HCT116 (cell line): ENCODE data around the gene FCSK. TPM values are rescaled to one million over a fixed set of nuclear protein-coding genes. Genes with fewer than 3 reads are reported as not detected.

Experiments used
- ATAC-seq: fragments of 200-7000 bp; cut with Tn5 transposase; 2 replicates; pipeline ENCODE4 v1.9.1; 2020; ENCODE audit warnings: mild to moderate bottlenecking, moderate library complexity
- BruUV-seq: library from RNA; stranded (reverse); fragments of 400-500 nt; replicated peaks from 2 replicates; lab custom pipeline; 2021; lab: Mats Ljungman, UMichigan
- CTCF ChIA-PET: fragments of 300-600 bp; sonication (Branson Sonifier 250); formaldehyde crosslinking; loops from one replicate; lab custom pipeline; 2021; ENCODE audit warnings: antibody characterized with exemption; lab: Charles Lee
- POLR2A ChIA-PET: fragments of 300-600, 350-600 bp; sonication (Branson Sonifier 250); formaldehyde crosslinking; loops from one replicate; lab custom pipeline; 2021; ENCODE audit warnings: antibody characterized with exemption; lab: Charles Lee
- RAD21 ChIA-PET, 2 experiments: fragments of 300-600 bp; sonication (Branson Sonifier 250); formaldehyde crosslinking; loops; one replicate each; lab custom pipeline; 2023; ENCODE audit warnings: low total read pairs in 2 of 2; ENCODE audit not compliant: uncharacterized antibody in 2 of 2, unreplicated experiment in 2 of 2, low non-redundant PET in 1 of 2; lab: Charles Lee
- DNase-seq: peaks from one replicate; pipeline ENCODE4 v3.0.0-alpha.2; 2010; ENCODE audit warnings: low read depth, low spot score
- H2AFZ ChIP-seq: fragments of 200-600 bp; shearing (Covaris generic), sonication (generic); 2 replicates; pipeline ENCODE4 v1.6.1; 2017; ENCODE audit warnings: low read depth, mixed run types, mixed read lengths, antibody characterized with exemption, low read length; ENCODE audit not compliant: poor library complexity, severe bottlenecking
- H3K27ac ChIP-seq: 2 replicates; pipeline ENCODE4 v1.5.1; 2012; ENCODE audit warnings: low read depth, low read length
- H3K27me3 ChIP-seq: fragments of 200-600 bp; sonication (generic); 2 replicates; pipeline ENCODE4 v1.6.1; 2016; ENCODE audit warnings: mixed run types, low read length, mixed read lengths; ENCODE audit not compliant: insufficient read depth
- H3K36me3 ChIP-seq, 2 experiments: fragments of 200-500 bp in 1 of 2; fragments of 200-600 bp in 1 of 2; sonication (Bioruptor generic) in 1 of 2; sonication (generic) in 1 of 2; 2 replicates each; pipeline versions ENCODE4 v1.5.1 to v1.6.1; 2014 to 2016; ENCODE audit warnings: low read length in 2 of 2, inconsistent platforms in 1 of 2, mixed read lengths in 1 of 2, mixed run types in 1 of 2; ENCODE audit not compliant: insufficient read depth in 2 of 2, control insufficient read depth in 1 of 2
- H3K4me1 ChIP-seq, 2 experiments: fragments of 200-600 bp in 1 of 2; sonication (generic) in 1 of 2; 2 replicates each; pipeline versions ENCODE4 v1.5.1 to v1.6.1; 2012 to 2017; ENCODE audit warnings: low read length in 2 of 2, inconsistent platforms in 1 of 2, mild to moderate bottlenecking in 1 of 2, mixed read lengths in 1 of 2, mixed run types in 1 of 2, moderate library complexity in 1 of 2; ENCODE audit not compliant: insufficient read depth in 2 of 2, control insufficient read depth in 1 of 2
- H3K4me2 ChIP-seq: fragments of 200-600 bp; sonication (generic); 2 replicates; pipeline ENCODE4 v1.6.1; 2017; ENCODE audit warnings: mixed run types, low read length, mixed read lengths
- H3K4me3 ChIP-seq, 2 experiments: fragments of 200-600 bp in 1 of 2; sonication (generic) in 1 of 2; replicated peaks in 1 of 2; 2 replicates each; pipeline ENCODE4 v1.5.1; 2011 to 2016; ENCODE audit warnings: low read length in 2 of 2, control low read depth in 1 of 2, low read depth in 1 of 2, mild to moderate bottlenecking in 1 of 2, mixed read lengths in 1 of 2, mixed run types in 1 of 2
- H3K79me2 ChIP-seq: fragments of 200-600 bp; sonication (generic); 2 replicates; pipeline ENCODE4 v1.6.1; 2017; ENCODE audit warnings: mild to moderate bottlenecking, mixed run types, low read length, moderate library complexity, mixed read lengths; ENCODE audit not compliant: insufficient read depth
- H3K9ac ChIP-seq: fragments of 200-600 bp; sonication (generic); 2 replicates; pipeline ENCODE4 v1.6.1; 2016; ENCODE audit warnings: low read length, mixed read lengths
- H3K9me2 ChIP-seq: fragments of 200-600 bp; sonication (generic), shearing (Covaris generic); 2 replicates; pipeline ENCODE4 v1.6.1; 2017; ENCODE audit warnings: mixed run types, mild to moderate bottlenecking, moderate library complexity; ENCODE audit not compliant: insufficient read depth
- H3K9me3 ChIP-seq, 2 experiments: fragments of 200-500 bp in 1 of 2; fragments of 200-600 bp in 1 of 2; sonication (Bioruptor generic) in 1 of 2; sonication (generic) in 1 of 2; 2 replicates each; pipeline ENCODE4 v1.6.1; 2014 to 2017; ENCODE audit warnings: low read length in 2 of 2, mixed read lengths in 2 of 2, inconsistent platforms in 1 of 2, low read depth in 1 of 2, mild to moderate bottlenecking in 1 of 2, mixed run types in 1 of 2, moderate library complexity in 1 of 2; ENCODE audit not compliant: control insufficient read depth in 1 of 2, insufficient read depth in 1 of 2
- H4K20me1 ChIP-seq: fragments of 200-600 bp; sonication (generic), shearing (Covaris generic); 2 replicates; pipeline ENCODE4 v1.6.1; 2017; ENCODE audit warnings: mixed run types, mild to moderate bottlenecking, moderate library complexity; ENCODE audit not compliant: insufficient read depth
- ATF3 ChIP-seq: IDR thresholded peaks from 2 replicates; pipeline ENCODE4 v1.6.1; 2012
- CBX3 ChIP-seq: IDR thresholded peaks from 2 replicates; pipeline ENCODE4 v1.6.1; 2012; ENCODE audit warnings: low read depth
- CEBPB ChIP-seq: IDR thresholded peaks from 2 replicates; pipeline ENCODE4 v1.6.1; 2012; ENCODE audit warnings: low read depth
- CTCF ChIP-seq, 3 experiments: fragments of 200-600 bp in 1 of 3; sonication (generic) in 1 of 3; IDR thresholded peaks in 2 of 3; conservative IDR thresholded peaks in 1 of 3; 2 replicates each; pipeline ENCODE4 v1.5.1; 2012 to 2017; ENCODE audit warnings: low read depth in 2 of 3, low read length in 2 of 3, antibody characterized with exemption in 1 of 3, borderline replicate concordance in 1 of 3, control low read depth in 1 of 3, mild to moderate bottlenecking in 1 of 3, mixed read lengths in 1 of 3, mixed run types in 1 of 3, moderate library complexity in 1 of 3; ENCODE audit not compliant: insufficient read depth in 1 of 3
- EGR1 ChIP-seq: IDR thresholded peaks from 2 replicates; pipeline ENCODE4 v1.6.1; 2012; ENCODE audit warnings: low read depth
- ELF1 ChIP-seq: IDR thresholded peaks from 2 replicates; pipeline ENCODE4 v1.6.1; 2012; ENCODE audit warnings: low read depth, borderline replicate concordance
- EZH2phosphoT487 ChIP-seq: fragments of 200-600 bp; IDR thresholded peaks from 2 replicates; pipeline ENCODE4 v1.6.1; 2018; ENCODE audit warnings: antibody characterized with exemption, borderline replicate concordance
- FOSL1 ChIP-seq: IDR thresholded peaks from 2 replicates; pipeline ENCODE4 v1.6.1; 2012; ENCODE audit warnings: low read depth
- JUND ChIP-seq: IDR thresholded peaks from 2 replicates; pipeline ENCODE4 v1.6.1; 2012
- MAX ChIP-seq: IDR thresholded peaks from 2 replicates; pipeline ENCODE4 v1.6.1; 2012
- POLR2A ChIP-seq: IDR thresholded peaks from 2 replicates; pipeline ENCODE4 v1.7.0; 2011; ENCODE audit warnings: borderline replicate concordance; ENCODE audit not compliant: insufficient read depth, insufficient read length; ENCODE audit errors: extremely low read depth
- POLR2AphosphoS5 ChIP-seq: IDR thresholded peaks from 2 replicates; pipeline ENCODE4 v1.6.1; 2011; ENCODE audit warnings: mild to moderate bottlenecking, low read depth, low read length, moderate library complexity
- RAD21 ChIP-seq: IDR thresholded peaks from 2 replicates; pipeline ENCODE4 v1.6.1; 2012; ENCODE audit warnings: low read depth, mild to moderate bottlenecking
- REST ChIP-seq: IDR thresholded peaks from 2 replicates; pipeline ENCODE4 v1.6.1; 2012; ENCODE audit warnings: low read depth
- SIN3A ChIP-seq: IDR thresholded peaks from 2 replicates; pipeline ENCODE4 v1.6.1; 2012; ENCODE audit warnings: low read depth
- SRF ChIP-seq: IDR thresholded peaks from 2 replicates; pipeline ENCODE4 v1.6.1; 2012; ENCODE audit warnings: low read depth
- TCF7L2 ChIP-seq: IDR thresholded peaks from 2 replicates; pipeline ENCODE4 v1.7.0; 2011; ENCODE audit warnings: borderline replicate concordance, inconsistent platforms; ENCODE audit not compliant: insufficient read depth, insufficient read length; ENCODE audit errors: extremely low read depth
- ZFX ChIP-seq: fragments of 450-650 bp; IDR thresholded peaks from 2 replicates; pipeline ENCODE4 v1.6.1; 2017
- ZNF274 ChIP-seq: fragments of 200-500 bp; sonication (Bioruptor generic); IDR thresholded peaks from 2 replicates; pipeline ENCODE4 v1.6.1; 2014; ENCODE audit warnings: mild to moderate bottlenecking, low read depth, low read length, inconsistent platforms
- intact Hi-C: fragments of 100-400 bp; cut with micrococcal nuclease; formaldehyde crosslinking; loops from 2 replicates; pipeline ENCODE4 v1.10.0; 2022
- total RNA-seq: library from RNA; stranded (reverse); gene quantifications from one replicate; pipeline ENCODE4 v1.2.1, GENCODE V29; 2021; ENCODE audit not compliant: unreplicated experiment

The FCSK gene
- total RNA-seq, 1 experiment from 2014 or later, result 17.1 TPM

GRCh38 chr16:70407811-70408274, 46.6 kb upstream of the FCSK start:
- ATAC-seq, result no peak

More at GRCh38 chr16:70407811-70408274, 46.6 kb upstream of the FCSK start:
- Histone ChIP-seq H3K79me2 (no peaks in the 10 kb centered on the region), H3K27me3 (no peaks in the 10 kb centered on the region), H3K4me3 (no peak overlapping the region), H3K36me3 (no peaks in the 10 kb centered on the region; a peak in 1 of 4 replicates), H3K9ac (no peak overlapping the region), H3K27ac (no peak overlapping the region), H3K9me2 (no peaks in the 10 kb centered on the region), H2AFZ (no peak overlapping the region), H3K4me2 (no peak overlapping the region), H4K20me1 (no peaks in the 10 kb centered on the region), H3K9me3 (no peaks in the 10 kb centered on the region), H3K4me1 (peaks cover 2 to 14% of the 10 kb centered on the region in 2 experiments; a peak in 2 of 4 replicates)
- ChIA-PET RAD21 (no interaction called here), CTCF (no interaction called here), POLR2A (interaction anchor here (0.7 kb wide), 1 partner anchor 19 kb away, joined by 4 read pairs; no protein-coding TSS in a partner anchor)
- intact Hi-C loops, result no loop called here
- BruUV-seq, result no TSS peak
- no peak for DNase-seq
- TF ChIP-seq FOSL1 (no peak), EZH2phosphoT487 (no peak), CEBPB (no peak), POLR2A (no peak), ZNF274 (no peak), ATF3 (no peak), REST (no peak), RAD21 (no peak), ZFX (no peak), TCF7L2 (no peak), POLR2AphosphoS5 (no peak), EGR1 (no peak), SIN3A (no peak), CTCF (IDR thresholded peaks at IDR 0.05 in 2 of 3, conservative IDR thresholded peaks at IDR 0.05 in 1 of 3; ENCODE audit: borderline replicate concordance in 1 of 3, insufficient read depth in 1 of 3, low read depth in 2 of 3, low read length in 2 of 3) (no peak), ELF1 (no peak), JUND (no peak), CBX3 (no peak), SRF (no peak), MAX (no peak)
